Suppressor macrophage treated with lipopolysaccharide for 1 hour (primary cell): ENCODE measurements around the gene PITPNM1.
A peak's percentile ranks its signal among the peaks of the same experiment; 100 is the strongest.
"Not testable (repeated sequence)": the region's sequence is repeated elsewhere in the genome, so short reads cannot be mapped to it uniquely, and the experiment has no call there.

Experiments used
- DNase-seq, 3 donors: peaks; one replicate each; pipeline ENCODE4 v3.0.0-alpha.2; 2020 to 2022

PITPNM1 gene

GRCh38 chr11:67504950-67505581 lies at the start of gene PITPNM1:
PITPNM1 (minus strand) TSS chr11:67505363; CDS start chr11:67504180, 1,183 bp downstream.
- peak; percentile 73 to 92 (median 80) for DNase-seq

GRCh38 chr11:67551697-67552096 lies 46.5 kb upstream of the PITPNM1 start:
- DNase-seq: not testable (repeated sequence)

- DNase-seq: no peak
Measured at GRCh38 chr11:67551127-67551526, 46.0 kb upstream of the PITPNM1 start.

GRCh38 chr11:67548555-67549110 lies 43.5 kb upstream of the PITPNM1 start:
- no peak for DNase-seq

- DNase-seq: not testable (repeated sequence)
Measured at GRCh38 chr11:67548112-67548511, 42.9 kb upstream of the PITPNM1 start.

GRCh38 chr11:67545280-67545679 lies 40.1 kb upstream of the PITPNM1 start:
- DNase-seq: no peak

- DNase-seq: no peak
Measured at GRCh38 chr11:67544616-67545242, 39.6 kb upstream of the PITPNM1 start.

GRCh38 chr11:67543585-67543984 lies 38.4 kb upstream of the PITPNM1 start:
- no peak for DNase-seq

- DNase-seq: no peak
Measured at GRCh38 chr11:67542971-67543370, 37.8 kb upstream of the PITPNM1 start.

- DNase-seq: no peak
Measured at GRCh38 chr11:67542169-67542568, 37.0 kb upstream of the PITPNM1 start.

- no peak for DNase-seq
Measured at GRCh38 chr11:67541198-67541597, 36.0 kb upstream of the PITPNM1 start.

- DNase-seq: no peak
Measured at GRCh38 chr11:67539550-67539949, 34.4 kb upstream of the PITPNM1 start.

GRCh38 chr11:67538823-67539505 lies 33.8 kb upstream of the PITPNM1 start:
- no peak for DNase-seq

GRCh38 chr11:67538306-67538705 lies 33.1 kb upstream of the PITPNM1 start:
- DNase-seq: no peak

GRCh38 chr11:67535561-67535960 lies 30.4 kb upstream of the PITPNM1 start:
- no peak for DNase-seq

- no peak for DNase-seq
Measured at GRCh38 chr11:67534070-67534679, 29.0 kb upstream of the PITPNM1 start.

- DNase-seq: no peak
Measured at GRCh38 chr11:67532889-67533288, 27.7 kb upstream of the PITPNM1 start.

- no peak for DNase-seq
Measured at GRCh38 chr11:67530282-67530592, 25.1 kb upstream of the PITPNM1 start.

- DNase-seq: no peak
Measured at GRCh38 chr11:67528376-67528775, 23.2 kb upstream of the PITPNM1 start.

GRCh38 chr11:67525275-67525976 lies 20.3 kb upstream of the PITPNM1 start:
- DNase-seq: no peak

- DNase-seq: no peak
Measured at GRCh38 chr11:67524480-67524808, 19.3 kb upstream of the PITPNM1 start.

GRCh38 chr11:67523556-67524479 lies 18.7 kb upstream of the PITPNM1 start:
- no peak for DNase-seq
